DMS79 treated with DMSO at 0.1 percent for 48 hours (cell line): ENCODE data around the gene SPACA9.

Experiments
- DNase-seq: peaks from one replicate; lab custom pipeline; 2025; lab: John Stamatoyannopoulos, UW

The SPACA9 gene

GRCh38 chr9:132878695-132879456, at the start of gene SPACA9:
Gene SPACA9, plus strand, starts transcription at chr9:132878898. Its CDS starts 5,050 bp downstream, at chr9:132883948.
- DNase-seq, result peak; percentile 8

- DNase-seq, result no peak
These were observed 46.4 kb upstream of the SPACA9 start for GRCh38 chr9:132832171-132832881.

GRCh38 chr9:132833550-132834121, 45.1 kb upstream of the SPACA9 start:
- no peak for DNase-seq

- no peak for DNase-seq
These were observed 44.4 kb upstream of the SPACA9 start for GRCh38 chr9:132834343-132834742.

- no peak for DNase-seq
These were observed 41.0 kb upstream of the SPACA9 start for GRCh38 chr9:132837501-132838286.

- DNase-seq, result no peak
These were observed 40.4 kb upstream of the SPACA9 start for GRCh38 chr9:132838291-132838690.

GRCh38 chr9:132840980-132841379, 37.7 kb upstream of the SPACA9 start:
- DNase-seq, result no peak

- DNase-seq, result no peak
These were observed 36.3 kb upstream of the SPACA9 start for GRCh38 chr9:132842124-132843044.

- no peak for DNase-seq
These were observed 32.4 kb upstream of the SPACA9 start for GRCh38 chr9:132846109-132846917.

- DNase-seq, result no peak
These were observed 31.7 kb upstream of the SPACA9 start for GRCh38 chr9:132846918-132847515.

GRCh38 chr9:132849185-132849706, 29.5 kb upstream of the SPACA9 start:
- no peak for DNase-seq

- no peak for DNase-seq
These were observed 25.2 kb upstream of the SPACA9 start for GRCh38 chr9:132853482-132853881.

- no peak for DNase-seq
These were observed 23.9 kb upstream of the SPACA9 start for GRCh38 chr9:132854832-132855231.

GRCh38 chr9:132855904-132856303, 22.8 kb upstream of the SPACA9 start:
- no peak for DNase-seq

GRCh38 chr9:132857031-132857430, 21.7 kb upstream of the SPACA9 start:
- no peak for DNase-seq

GRCh38 chr9:132857616-132858342, 20.9 kb upstream of the SPACA9 start:
- DNase-seq, result peak; percentile 21

- no peak for DNase-seq
These were observed 19.9 kb upstream of the SPACA9 start for GRCh38 chr9:132858751-132859150.

GRCh38 chr9:132861666-132862065, 17.0 kb upstream of the SPACA9 start:
- peak; percentile 32 for DNase-seq

GRCh38 chr9:132862533-132862932, 16.2 kb upstream of the SPACA9 start:
- no peak for DNase-seq
